ENCODE results near the gene ADCY10. TPM values are rescaled to one million over a fixed set of nuclear protein-coding genes. Genes with fewer than 3 reads are reported as not detected.
"Not testable (repeated sequence)": the region's sequence is repeated elsewhere in the genome, so short reads cannot be mapped to it uniquely, and the experiment has no call there.

ADCY10 gene
- polyA plus RNA-seq, 3 donors = 0.09 TPM; not detected in 2

- H3K4me1 ChIP-seq (ENCODE audit: control insufficient read depth in 1 of 2, insufficient read depth in 2 of 2, low read length in 2 of 2) = no peaks in the 10 kb centered on the region
- H3K4me3 Mint-ChIP-seq = no peak overlapping the region
- H3K79me2 ChIP-seq (ENCODE audit: insufficient read depth, low read length) = no peaks in the 10 kb centered on the region
- H3K4me3 ChIP-seq (replicated peaks in 1 of 3; ENCODE audit: low read depth in 2 of 3, low read length in 3 of 3) = no peak overlapping the region
- no peaks in the 10 kb centered on the region for H3K9me3 ChIP-seq (replicated peaks in 1 of 2; ENCODE audit: control insufficient read depth in 1 of 2, insufficient read depth in 1 of 2, low read length in 2 of 2)
- H3K27ac Mint-ChIP-seq = peak overlapping the region in 1 of 7 donors; percentile 68
- H3K27ac ChIP-seq (ENCODE audit: low read depth in 1 of 2, low read length in 2 of 2) = no peak overlapping the region
- H3K4me1 Mint-ChIP-seq = peaks cover 2% of the 10 kb centered on the region
- no peak overlapping the region for H3K4me2 ChIP-seq (replicated peaks; ENCODE audit: extremely low read depth, low read length, poor library complexity, severe bottlenecking)
- TF ChIP-seq, protein P1, sequence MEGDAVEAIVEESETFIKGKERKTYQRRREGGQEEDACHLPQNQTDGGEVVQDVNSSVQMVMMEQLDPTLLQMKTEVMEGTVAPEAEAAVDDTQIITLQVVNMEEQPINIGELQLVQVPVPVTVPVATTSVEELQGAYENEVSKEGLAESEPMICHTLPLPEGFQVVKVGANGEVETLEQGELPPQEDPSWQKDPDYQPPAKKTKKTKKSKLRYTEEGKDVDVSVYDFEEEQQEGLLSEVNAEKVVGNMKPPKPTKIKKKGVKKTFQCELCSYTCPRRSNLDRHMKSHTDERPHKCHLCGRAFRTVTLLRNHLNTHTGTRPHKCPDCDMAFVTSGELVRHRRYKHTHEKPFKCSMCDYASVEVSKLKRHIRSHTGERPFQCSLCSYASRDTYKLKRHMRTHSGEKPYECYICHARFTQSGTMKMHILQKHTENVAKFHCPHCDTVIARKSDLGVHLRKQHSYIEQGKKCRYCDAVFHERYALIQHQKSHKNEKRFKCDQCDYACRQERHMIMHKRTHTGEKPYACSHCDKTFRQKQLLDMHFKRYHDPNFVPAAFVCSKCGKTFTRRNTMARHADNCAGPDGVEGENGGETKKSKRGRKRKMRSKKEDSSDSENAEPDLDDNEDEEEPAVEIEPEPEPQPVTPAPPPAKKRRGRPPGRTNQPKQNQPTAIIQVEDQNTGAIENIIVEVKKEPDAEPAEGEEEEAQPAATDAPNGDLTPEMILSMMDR (IDR thresholded peaks at IDR 0.05) = no peak
- H3K27me3 ChIP-seq (ENCODE audit: control insufficient read depth in 2 of 2, insufficient read depth in 2 of 2, low read length in 2 of 2) = no peaks in the 10 kb centered on the region
- H3K9ac ChIP-seq (ENCODE audit: insufficient read depth, low read length, poor library complexity, severe bottlenecking) = no peak overlapping the region
- intact Hi-C loops (cut with micrococcal nuclease) = no loop called here
- H3K36me3 ChIP-seq (replicated peaks in 1 of 2; ENCODE audit: control insufficient read depth in 1 of 2, insufficient read depth in 2 of 2, low read length in 2 of 2) = no peaks in the 10 kb centered on the region
- H3K27me3 Mint-ChIP-seq (ENCODE audit: low read depth in 3 of 3) = peaks cover 0 to 2% (median 0%) of the 10 kb centered on the region in 3 donors
- H3K9me3 Mint-ChIP-seq = peaks cover 0 to 2% (median 0%) of the 10 kb centered on the region in 7 donors
- no peak overlapping the region for H2AFZ ChIP-seq (ENCODE audit: insufficient read depth, low read depth, low read length, poor library complexity, severe bottlenecking)
- no peak for DNase-seq
- H4K20me1 ChIP-seq (ENCODE audit: insufficient read depth, low read length) = no peaks in the 10 kb centered on the region
- WGBS (ENCODE audit: insufficient coverage) = 100% methylated on average over 1 of the region's 2 CpGs
- H3K36me3 Mint-ChIP-seq = no peaks in the 10 kb centered on the region
Observed at GRCh38 chr1:167893798-167894197, 20.1 kb downstream of the ADCY10 start.

DNA sequence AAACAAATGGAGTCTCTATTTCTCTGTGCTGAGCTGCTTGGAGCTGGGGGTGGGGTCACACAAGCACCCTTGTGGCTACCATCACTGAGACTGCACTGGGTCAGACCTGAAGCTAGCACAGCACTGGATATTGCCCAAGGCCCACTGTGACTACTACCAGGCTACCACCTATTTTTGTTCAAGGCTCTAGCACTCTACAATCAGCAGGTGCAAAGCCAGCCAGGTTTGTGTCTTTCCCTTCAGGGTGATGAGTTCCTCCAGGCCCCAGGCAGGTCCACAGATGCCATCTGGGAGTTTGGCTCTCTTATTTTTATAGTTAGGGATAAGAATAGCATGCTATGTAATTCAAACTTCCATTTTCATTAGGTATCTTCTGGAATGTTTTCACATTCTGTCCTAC, 23.5 kb downstream of the ADCY10 start:
- Histone ChIP-seq H4K20me1 (ENCODE audit: insufficient read depth, low read length) (no peaks in the 10 kb centered on the region), H3K9me3 (replicated peaks in 1 of 2; ENCODE audit: control insufficient read depth in 1 of 2, insufficient read depth in 1 of 2, low read length in 2 of 2) (no peaks in the 10 kb centered on the region), H3K27me3 (ENCODE audit: control insufficient read depth in 2 of 2, insufficient read depth in 2 of 2, low read length in 2 of 2) (no peaks in the 10 kb centered on the region), H3K4me3 (replicated peaks in 1 of 3; ENCODE audit: low read depth in 2 of 3, low read length in 3 of 3) (no peak overlapping the region), H3K36me3 (replicated peaks in 1 of 2; ENCODE audit: control insufficient read depth in 1 of 2, insufficient read depth in 2 of 2, low read length in 2 of 2) (no peaks in the 10 kb centered on the region), H2AFZ (ENCODE audit: insufficient read depth, low read depth, low read length, poor library complexity, severe bottlenecking) (no peak overlapping the region), H3K4me2 (replicated peaks; ENCODE audit: extremely low read depth, low read length, poor library complexity, severe bottlenecking) (no peak overlapping the region), H3K79me2 (ENCODE audit: insufficient read depth, low read length) (no peaks in the 10 kb centered on the region), H3K9ac (ENCODE audit: insufficient read depth, low read length, poor library complexity, severe bottlenecking) (no peak overlapping the region), H3K27ac (ENCODE audit: low read depth in 1 of 2, low read length in 2 of 2) (no peak overlapping the region), H3K4me1 (ENCODE audit: control insufficient read depth in 1 of 2, insufficient read depth in 2 of 2, low read length in 2 of 2) (no peaks in the 10 kb centered on the region)
- Mint-ChIP-seq H3K4me3 (no peak overlapping the region), H3K27ac (no peak overlapping the region), H3K27me3 (ENCODE audit: low read depth in 3 of 3) (no peaks in the 10 kb centered on the region), H3K9me3 (peaks cover 2 to 12% (median 4%) of the 10 kb centered on the region in 7 donors), H3K4me1 (peaks cover 2% of the 10 kb centered on the region), H3K36me3 (no peaks in the 10 kb centered on the region)
- intact Hi-C loops (cut with micrococcal nuclease) = no loop called here
- TF ChIP-seq, protein P1 (IDR thresholded peaks at IDR 0.05) = no peak
- DNase-seq = no peak

DNA sequence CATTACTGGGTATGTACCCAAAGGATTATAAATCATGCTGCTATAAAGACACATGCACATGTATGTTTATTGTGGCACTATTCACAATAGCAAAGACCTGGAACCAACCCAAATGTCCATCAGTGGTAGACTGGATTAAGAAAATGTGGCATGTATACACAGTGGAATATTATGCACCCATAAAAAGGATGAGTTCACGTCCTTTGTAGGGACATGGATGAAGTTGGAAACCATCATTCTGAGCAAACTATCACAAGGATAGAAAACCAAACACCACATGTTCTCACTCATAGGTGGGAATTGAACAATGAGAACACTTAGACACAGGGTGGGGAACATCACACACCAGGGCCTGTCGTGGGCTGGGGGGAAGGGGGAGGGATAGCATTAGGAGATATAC, 26.7 kb downstream of the ADCY10 start:
- H3K27me3 ChIP-seq (ENCODE audit: control insufficient read depth in 2 of 2, insufficient read depth in 2 of 2, low read length in 2 of 2); H3K4me3 Mint-ChIP-seq; H3K4me2 ChIP-seq (replicated peaks; ENCODE audit: extremely low read depth, low read length, poor library complexity, severe bottlenecking); H3K79me2 ChIP-seq (ENCODE audit: insufficient read depth, low read length); H3K4me1 ChIP-seq (ENCODE audit: control insufficient read depth in 1 of 2, insufficient read depth in 2 of 2, low read length in 2 of 2); DNase-seq; H3K27me3 Mint-ChIP-seq (ENCODE audit: low read depth in 3 of 3); H3K4me3 ChIP-seq (replicated peaks in 1 of 3; ENCODE audit: low read depth in 2 of 3, low read length in 3 of 3); H3K36me3 ChIP-seq (replicated peaks in 1 of 2; ENCODE audit: control insufficient read depth in 1 of 2, insufficient read depth in 2 of 2, low read length in 2 of 2); intact Hi-C loops (cut with micrococcal nuclease); H3K9me3 ChIP-seq (replicated peaks in 1 of 2; ENCODE audit: control insufficient read depth in 1 of 2, insufficient read depth in 1 of 2, low read length in 2 of 2); H3K27ac ChIP-seq (ENCODE audit: low read depth in 1 of 2, low read length in 2 of 2); H3K4me1 Mint-ChIP-seq; H3K36me3 Mint-ChIP-seq; H4K20me1 ChIP-seq (ENCODE audit: insufficient read depth, low read length); H3K9ac ChIP-seq (ENCODE audit: insufficient read depth, low read length, poor library complexity, severe bottlenecking); H2AFZ ChIP-seq (ENCODE audit: insufficient read depth, low read depth, low read length, poor library complexity, severe bottlenecking); H3K27ac Mint-ChIP-seq: not testable (repeated sequence)
- WGBS (ENCODE audit: insufficient coverage) = 100% methylated on average over 1 of the region's 2 CpGs
- peaks cover 3 to 14% (median 4%) of the 10 kb centered on the region in 7 donors for H3K9me3 Mint-ChIP-seq

Measured in CD14-positive monocyte (primary cell).